Germinal center (tissue), 1 donor: ENCODE data around the gene ERGIC2.
A peak's percentile ranks its signal among the peaks of the same experiment; 100 is the strongest.
"Not testable (repeated sequence)": the region's sequence is repeated elsewhere in the genome, so short reads cannot be mapped to it uniquely, and the experiment has no call there.

ENCODE experiments used
- DNase-seq: peaks from one replicate; pipeline ENCODE4 v3.0.0; 2012; ENCODE audit warnings: mixed read lengths, low spot score

Gene ERGIC2, protein sequence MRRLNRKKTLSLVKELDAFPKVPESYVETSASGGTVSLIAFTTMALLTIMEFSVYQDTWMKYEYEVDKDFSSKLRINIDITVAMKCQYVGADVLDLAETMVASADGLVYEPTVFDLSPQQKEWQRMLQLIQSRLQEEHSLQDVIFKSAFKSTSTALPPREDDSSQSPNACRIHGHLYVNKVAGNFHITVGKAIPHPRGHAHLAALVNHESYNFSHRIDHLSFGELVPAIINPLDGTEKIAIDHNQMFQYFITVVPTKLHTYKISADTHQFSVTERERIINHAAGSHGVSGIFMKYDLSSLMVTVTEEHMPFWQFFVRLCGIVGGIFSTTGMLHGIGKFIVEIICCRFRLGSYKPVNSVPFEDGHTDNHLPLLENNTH

DNA sequence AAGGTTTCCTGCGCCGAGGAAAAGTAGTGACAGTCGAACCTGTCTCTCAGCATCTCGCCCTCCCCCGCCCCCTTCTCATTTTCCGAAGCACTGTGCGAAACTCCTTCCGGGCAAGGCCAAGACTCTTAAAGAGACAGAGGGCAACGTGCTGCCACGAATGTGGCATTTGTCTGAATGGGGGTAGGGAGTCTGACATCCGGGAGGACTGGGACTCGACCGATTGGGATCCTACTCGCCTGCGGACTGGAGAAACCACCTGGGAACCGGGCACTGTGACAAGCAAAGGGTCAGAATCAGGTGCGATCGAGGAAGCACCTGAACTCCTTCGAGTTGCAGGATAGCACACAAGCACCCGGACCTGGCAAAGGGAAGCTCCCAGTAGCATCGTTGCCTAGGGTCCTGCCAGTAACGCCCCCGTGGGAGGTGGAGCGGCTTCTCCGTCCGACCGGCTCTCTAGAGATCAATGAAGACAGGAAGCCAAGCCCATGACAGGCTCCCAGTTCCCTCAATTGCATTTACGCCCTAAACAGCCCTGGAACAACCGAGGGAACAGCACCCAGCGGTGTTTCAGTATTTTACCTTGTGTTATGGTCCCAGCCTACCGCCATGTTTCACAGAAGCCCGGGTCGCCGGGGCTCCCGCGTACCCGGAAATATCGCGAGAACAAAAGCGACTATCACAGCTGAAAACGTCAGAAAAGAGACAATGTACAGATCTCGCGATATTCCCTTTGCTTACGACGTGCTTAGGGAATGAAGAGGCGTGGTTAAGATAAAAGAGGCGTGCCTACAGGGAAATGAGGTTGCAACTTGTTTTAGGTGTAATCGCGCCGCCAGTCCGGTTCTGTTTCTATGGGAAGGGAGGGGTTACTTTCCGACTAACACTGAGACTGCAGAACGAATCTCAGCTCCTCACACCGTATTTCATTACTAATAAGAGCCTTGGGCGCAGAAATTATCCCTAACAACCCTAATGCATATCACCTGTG, at the start of gene ERGIC2:
Gene ERGIC2 (minus strand): TSS at position 637 of the 988 bp plus-strand sequence. CDS start 9,539 bp downstream, outside the sequence.
- DNase-seq = peak; percentile 88

DNA sequence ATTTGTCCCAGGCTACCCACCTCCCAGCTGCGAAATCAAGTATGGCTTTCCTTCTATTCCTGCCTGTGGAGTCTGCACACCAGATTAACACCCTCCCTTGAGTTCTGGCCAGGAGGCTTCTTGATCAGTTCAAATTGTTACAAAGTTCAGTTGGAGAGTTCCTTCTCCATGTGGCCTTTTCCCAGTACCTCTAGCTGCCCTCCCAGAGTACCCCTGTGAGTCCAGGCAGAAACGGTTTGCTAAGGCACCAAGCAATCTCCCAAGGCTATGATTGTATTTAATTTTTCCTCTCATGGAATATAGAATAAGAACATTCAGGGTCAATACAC, 49.7 kb upstream of the ERGIC2 start:
- DNase-seq = no peak

DNA sequence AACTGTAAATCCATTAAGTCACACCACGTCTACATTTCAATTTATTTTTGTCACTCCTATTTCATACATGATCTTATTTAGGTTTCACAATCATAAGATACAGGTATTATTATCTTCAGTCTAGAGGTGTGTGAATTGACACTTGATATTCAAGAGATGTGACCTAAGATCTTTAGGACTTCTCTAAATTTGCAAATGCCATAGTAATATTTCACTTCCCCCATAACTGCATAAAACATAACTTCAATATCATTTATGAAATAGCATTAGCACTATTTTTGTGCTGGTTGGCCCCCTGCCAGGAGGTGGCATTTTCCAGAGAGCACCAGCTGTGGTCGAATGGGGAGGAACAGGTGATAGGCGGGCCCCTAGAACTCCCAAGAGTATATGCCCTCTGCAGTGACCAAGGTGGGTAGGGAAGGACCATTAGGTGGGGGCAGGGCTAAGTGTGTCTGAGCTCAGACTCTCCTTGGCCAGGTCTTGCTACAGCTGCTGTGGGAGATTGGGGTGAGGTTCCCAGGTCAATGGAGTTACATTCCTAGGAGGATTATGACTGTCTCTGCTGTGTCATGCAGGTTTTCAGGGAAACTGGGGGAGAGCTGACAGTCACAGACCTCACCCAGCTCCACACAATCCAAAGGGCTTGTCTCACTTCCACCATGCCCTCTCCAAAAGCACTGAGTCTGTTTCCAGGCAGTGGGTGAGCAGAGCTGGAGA, 49.2 kb upstream of the ERGIC2 start:
- no peak for DNase-seq

DNA sequence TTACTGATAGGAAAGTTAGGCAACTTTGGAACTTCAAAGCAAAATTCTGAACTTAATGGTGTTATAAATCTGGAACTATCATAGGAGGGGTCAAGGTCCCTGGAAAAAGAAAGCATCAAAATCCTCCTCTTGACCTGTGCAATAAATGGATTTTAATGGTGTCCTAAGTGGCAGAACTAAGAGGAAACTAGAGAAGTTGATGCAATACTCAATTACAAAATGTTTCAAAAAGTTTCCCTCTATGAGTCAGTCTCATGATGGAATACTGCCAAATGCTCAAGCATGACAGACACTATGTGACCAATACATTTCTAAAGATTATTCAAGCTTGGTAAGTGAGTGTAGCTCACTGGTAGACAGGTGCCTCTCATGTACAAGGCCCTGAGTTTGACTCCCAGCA, 47.7 kb upstream of the ERGIC2 start:
- DNase-seq = no peak

DNA sequence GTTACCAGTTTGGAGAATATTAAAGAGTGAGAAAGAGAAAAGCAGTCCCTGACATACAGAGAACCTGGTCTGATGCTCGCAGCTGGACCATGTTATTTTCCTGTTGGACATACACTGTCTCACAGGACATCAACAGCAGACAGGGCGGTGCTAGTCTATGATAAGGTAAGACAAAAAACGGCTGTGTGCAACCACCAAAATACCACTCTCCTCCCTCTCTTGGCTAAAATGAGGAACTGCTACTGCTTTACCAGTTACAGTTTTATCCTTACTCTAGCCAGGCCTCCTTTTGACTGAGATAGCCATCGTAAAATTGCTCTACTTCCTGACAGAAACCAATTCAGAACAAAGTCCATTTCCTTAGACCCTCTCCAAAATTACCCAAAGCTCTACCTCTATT, 47.0 kb upstream of the ERGIC2 start:
- peak; percentile 17 for DNase-seq

DNA sequence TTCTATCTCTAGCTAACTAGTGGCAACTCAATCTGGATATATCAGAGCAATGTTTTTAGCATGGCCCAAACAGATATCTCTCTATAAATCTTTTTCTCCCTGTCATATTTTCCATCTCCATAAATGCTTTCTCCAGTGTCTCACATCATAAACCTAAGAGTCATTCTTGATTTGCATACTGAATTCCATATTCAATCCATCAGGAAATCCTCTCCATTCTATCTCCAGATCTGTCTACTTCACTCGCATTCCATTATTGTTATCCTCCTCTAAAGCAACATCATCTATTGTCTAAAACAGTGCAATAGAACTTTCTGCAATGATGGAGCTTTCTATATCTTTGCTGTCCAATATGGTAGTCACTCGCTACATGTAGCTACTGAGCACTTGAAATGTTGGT, 45.5 kb upstream of the ERGIC2 start:
- DNase-seq = no peak

DNA sequence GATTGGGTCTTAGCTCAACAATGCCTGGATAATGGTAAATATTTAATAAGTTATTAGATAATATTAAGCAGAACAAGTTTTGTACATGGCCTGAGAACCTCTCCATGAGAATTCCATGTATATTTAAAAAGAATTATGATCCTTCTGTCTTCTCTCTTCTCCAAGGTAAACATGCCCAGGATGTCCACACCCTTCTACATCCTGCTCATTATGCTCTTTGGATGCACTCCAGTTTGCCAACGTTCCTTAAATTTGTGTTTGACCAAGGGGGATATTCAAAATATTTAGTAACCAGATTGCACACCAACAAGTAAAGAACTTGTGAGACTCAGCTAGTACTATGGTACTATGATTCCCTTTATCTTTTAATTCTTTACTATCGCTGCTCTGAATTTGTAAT, 44.8 kb upstream of the ERGIC2 start:
- DNase-seq = no peak

DNA sequence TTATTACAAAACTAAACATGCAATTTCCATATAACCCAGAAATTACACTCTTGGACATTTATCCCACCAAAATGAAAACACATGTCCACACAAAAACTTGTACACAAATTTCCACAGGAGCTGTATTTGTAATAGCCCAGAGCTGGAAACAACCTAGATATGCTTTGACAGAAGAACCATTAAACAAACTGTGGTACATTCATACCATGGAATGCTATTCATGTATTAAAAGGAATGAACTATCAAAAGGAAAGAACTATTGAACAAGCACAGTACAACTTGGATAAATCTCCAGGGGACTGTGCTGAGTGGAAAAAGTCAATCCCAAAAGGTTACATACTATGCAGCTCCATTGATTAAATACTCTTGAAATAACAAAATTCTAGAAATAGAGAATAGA, 35.8 kb upstream of the ERGIC2 start:
- DNase-seq = no peak

DNA sequence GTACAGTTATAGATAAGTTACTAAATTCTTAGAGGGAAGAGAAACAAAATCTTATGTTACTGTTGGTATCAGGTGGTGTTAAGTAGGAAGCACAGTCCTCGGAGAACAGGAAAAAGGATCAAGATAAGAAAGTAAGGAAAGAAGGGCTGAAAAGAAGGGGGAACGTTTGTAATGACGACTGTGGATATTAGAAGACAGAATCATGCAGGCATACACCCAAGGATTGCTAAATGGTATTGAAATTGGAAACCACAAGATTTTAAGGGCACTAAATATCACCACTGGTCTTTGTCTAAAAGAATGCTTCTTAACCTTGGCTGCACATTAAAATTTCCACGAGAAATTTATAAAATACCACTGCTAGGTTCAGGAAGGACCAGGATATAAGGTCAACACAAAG, 34.1 kb upstream of the ERGIC2 start:
- DNase-seq = no peak

DNA sequence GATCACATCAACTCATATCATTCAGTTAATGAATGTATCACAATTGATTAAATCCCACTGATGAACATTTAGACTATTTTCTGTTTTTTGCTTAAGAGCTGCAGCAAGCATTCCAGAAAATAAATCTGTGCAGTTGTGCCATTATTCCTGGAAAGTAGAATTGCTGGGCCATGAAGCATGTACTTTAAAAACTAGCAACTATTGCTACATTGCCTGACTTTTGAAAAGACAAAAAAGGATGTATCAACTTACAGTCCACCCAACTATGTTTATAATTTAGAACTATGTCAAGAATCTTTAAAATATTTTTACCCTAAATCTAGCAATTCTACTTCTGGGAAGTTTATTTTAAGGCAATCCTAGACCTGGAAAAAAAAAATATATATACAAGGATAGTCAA, 33.4 kb upstream of the ERGIC2 start:
- no peak for DNase-seq

DNA sequence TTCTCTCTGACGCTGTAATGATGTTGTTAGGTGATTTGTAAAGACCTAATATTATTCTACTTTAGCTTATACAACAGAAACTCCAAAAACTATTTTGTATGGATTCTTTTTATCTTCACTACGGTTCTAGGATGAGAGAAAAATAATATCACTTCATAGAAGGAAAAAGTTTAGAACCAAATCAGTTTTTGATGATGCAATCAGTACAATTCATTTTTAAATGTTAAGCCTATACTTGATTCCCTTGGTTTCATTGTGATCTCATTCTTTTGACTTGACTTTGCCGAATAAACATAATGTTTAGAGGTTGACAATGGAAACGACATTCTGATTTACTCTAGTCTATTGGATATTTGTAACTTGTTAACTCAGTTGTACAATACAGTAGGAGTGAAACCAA, 24.6 kb upstream of the ERGIC2 start:
- no peak for DNase-seq

DNA sequence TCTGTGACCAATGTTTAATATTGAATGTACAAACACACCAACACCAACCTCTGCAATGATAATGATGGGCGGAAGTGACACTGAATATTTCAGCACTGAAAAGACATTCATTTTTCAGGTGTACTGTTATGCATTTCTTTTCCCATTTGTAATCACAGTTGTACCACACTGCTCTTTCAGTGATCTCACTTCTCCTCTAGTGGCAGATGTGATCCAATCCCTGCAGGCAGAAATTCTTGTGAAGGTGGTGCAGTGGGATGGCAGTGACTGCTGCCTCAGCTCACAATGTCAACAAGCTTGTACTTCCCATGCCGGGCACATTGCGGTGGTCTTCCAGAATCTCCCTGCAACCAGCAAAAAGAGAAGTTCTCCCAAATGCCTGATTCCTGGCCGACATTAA, 23.0 kb upstream of the ERGIC2 start:
- DNase-seq = no peak

DNA sequence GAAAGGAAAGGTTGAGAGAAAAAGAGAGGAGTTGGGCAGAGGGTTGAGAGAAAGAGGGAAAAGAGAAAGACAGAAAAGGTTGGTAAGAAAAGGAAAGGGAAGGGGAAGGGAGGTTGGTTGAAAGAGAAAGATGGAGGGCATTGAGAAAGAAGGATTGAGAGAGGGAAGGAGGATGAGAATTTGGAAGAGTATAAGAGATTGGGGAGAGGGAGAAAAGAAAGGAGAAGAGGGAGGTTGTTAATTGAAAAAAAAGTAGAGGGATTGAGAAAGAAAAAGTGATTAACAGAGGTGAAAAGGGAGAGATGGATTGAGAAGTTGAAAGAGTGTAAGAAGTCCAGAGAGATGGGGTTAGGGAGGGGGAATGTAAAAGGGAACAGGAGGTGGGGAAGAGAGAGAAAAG, 21.5 kb upstream of the ERGIC2 start:
- DNase-seq = no peak

DNA sequence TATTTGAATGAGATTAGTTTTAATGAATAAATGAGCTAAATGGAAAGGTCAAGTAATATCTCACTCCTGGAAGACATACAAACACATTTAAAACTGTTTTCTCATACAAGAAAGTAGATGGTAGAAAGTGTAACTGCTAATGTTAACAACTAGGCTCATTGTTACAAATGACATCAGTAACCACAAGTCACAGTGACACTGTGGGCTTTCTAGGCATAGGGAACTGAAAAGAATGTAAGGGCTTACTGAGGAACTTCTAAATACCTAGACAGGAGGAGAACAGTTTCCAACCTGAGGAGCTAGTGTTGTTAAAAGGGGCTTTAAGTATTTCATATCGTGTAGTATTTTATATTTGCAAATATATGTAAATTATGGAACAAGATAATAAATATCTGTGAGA, 17.5 kb upstream of the ERGIC2 start:
- DNase-seq = no peak

DNA sequence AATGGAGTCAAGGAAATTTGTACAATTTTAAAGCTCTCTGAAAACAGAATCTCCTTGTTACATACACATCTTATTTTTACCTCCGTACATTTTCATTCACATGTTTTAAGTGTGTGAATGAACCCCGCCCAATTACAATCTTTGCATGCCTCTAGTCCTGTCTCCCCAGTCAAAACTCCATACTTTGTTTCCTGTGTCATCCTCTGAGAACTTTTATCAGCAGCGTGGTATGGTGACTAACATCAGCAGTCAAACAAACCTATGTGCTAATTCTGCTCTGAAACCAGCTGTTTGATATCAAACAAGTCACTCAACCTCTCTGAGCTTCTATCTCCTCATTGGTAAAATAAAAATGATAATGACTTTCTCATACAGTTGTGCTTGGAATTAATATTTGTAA, 15.8 kb upstream of the ERGIC2 start:
- DNase-seq = no peak

DNA sequence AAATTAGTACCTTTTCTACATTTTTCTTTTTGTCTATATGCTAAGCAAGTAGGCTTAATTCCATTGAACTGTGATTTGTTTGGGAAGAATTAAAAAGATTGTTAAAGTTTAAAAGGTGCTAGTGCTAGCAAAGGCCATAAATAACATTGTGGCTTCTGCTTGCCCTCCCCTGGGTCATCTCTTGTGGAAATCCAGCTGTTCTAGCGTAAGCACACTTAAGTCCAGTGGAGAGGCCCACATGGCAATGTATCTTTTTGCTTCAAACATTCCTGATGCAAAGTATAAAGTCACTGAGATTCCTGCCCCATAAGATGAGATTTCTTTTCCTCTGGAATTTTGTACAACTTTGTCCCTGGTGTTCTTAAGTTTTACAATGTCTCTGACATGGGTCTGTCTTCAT, 14.4 kb upstream of the ERGIC2 start:
- no peak for DNase-seq

DNA sequence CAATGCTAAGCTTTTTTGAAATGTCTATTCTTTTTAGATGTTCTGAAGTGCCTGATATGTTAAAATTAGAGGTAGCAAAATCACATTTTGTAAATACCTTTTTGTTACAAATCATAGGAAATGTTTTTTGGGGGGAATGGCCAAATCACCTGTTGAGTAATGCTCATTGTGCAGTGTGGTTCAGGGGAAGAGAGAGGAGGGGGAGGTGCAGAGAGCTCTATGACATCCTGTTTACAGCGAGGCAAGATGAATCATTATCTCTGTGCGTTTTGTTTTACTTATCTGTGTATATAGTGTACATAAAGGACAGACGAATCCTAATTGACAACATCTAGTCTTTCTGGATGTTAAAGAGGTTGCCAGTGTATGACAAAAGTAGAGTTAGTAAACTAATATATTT, 9.4 kb upstream of the ERGIC2 start:
- DNase-seq = not testable (repeated sequence)

DNA sequence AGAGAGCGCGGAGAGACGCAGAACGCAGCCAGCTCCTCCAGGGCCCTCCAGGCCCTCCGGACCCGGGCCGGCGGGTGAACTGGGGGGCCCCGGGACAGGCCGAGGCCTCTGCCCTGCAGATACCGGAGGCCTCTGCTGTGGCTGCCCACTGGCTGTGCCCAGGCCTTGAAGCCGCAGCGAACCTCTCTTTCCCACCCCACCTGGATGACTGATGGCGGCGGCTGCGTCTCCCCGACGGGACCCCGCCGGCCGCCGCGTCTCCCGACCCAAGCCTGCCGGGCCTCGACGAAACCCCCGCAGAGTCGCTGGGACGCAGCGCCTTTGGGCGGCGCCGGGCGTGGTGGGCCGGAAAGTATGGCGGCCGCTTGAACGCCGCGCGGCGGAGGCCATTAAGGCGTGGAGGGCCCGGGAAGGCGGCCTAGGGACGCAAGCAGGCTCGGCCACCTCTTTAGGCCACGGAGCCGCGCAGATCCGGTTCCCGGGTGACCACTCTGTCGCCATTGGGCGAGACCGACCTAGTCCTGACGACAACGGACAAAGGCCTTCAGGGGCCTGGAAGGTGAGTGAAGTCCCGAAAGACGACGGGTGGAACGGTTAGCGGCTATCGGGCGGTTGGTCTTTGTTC, 8.4 kb upstream of the ERGIC2 start:
- DNase-seq = no peak

DNA sequence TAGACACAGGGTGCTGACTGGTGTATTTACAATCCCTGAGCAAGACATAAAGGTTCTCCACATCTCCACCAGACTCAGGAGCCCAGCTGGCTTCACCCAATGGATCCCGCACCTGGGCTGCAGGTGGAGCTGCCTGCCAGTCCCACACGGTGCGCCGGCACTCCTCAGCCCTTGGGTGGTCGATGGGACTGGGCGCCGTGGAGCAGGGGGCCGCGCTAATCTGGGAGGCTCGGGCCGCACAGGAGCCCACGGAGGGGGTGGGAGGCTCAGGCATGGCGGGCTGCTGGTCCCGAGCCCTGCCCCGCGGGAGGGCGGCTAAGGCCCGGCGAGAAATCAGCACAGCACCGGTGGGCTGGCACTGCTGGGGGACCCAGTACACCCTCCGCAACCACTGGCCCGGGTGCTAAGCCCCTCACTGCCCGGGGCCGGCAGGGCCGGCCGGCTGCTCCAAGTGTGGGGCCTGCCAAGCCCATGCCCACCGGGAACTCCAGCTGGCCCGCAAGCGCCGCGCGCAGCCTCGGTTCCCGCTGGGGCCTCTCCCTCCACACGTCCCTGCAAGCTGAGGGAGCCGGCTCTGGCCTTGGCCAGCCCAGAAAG, 5.2 kb upstream of the ERGIC2 start:
- DNase-seq = not testable (repeated sequence)

DNA sequence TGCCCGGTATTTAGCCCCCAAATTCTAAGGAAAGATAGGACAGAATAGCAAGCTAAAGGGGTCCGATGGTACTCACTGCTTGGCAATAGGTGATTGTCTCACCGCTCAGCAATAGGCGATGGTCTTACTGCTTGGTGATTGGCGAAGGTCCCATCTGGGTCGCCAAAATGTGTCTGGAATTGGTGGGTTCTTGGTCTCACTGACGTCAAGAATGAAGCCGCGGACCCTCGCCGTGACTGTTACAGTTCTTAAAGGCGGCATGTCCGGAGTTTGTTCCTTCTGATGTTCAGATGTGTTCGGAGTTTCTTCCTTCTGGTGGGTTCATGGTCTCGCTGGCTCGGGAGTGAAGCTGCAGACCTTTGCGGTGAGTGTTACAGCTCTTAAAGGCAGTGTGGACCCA, 4.2 kb upstream of the ERGIC2 start:
- DNase-seq = not testable (repeated sequence)

DNA sequence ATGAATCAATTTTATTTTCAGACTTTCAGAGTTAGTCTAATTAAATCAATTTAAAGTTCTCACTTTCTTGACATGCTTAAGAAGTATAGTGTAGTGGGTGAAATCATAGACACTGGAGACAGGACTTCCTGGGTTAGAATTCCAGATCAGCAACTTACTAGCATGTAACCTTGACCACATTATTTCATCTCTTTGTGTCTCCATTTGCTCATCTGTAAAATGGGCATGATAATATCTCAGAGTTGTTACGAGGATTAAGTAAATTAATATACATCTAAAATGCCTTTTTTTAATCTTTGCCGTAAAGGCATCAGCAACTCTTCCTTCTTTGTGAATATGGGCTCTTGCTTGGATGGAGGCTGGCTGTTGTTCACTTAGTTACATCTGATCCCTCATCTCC, 1.3 kb upstream of the ERGIC2 start:
- DNase-seq = no peak

DNA sequence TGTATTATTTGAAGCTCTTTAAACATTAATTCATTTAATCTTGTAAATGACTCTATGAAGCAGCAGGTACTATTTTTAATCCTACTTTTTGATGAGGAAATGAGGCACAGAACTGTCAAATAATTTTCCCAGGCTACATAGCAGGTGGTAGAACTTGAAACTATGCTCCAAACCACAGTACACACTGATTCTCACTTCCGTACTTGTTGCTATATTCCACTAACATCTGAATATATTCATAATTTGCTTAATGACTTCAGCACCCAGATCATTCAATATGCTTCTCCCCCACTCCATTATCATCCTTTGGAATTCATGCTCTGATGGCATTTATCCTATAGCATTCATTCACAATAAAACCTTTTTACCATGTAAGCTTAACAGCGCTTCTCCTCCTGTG, 4.9 kb downstream of the ERGIC2 start:
- DNase-seq = no peak
